Measurements from ENCODE around the gene CASZ1. TPM values are rescaled to one million over a fixed set of nuclear protein-coding genes. Genes with fewer than 3 reads are reported as not detected.

Gene CASZ1
- total and polyA plus RNA-seq, 4 donors, result 3.4 to 39.0 (median 13.8) TPM

DNA sequence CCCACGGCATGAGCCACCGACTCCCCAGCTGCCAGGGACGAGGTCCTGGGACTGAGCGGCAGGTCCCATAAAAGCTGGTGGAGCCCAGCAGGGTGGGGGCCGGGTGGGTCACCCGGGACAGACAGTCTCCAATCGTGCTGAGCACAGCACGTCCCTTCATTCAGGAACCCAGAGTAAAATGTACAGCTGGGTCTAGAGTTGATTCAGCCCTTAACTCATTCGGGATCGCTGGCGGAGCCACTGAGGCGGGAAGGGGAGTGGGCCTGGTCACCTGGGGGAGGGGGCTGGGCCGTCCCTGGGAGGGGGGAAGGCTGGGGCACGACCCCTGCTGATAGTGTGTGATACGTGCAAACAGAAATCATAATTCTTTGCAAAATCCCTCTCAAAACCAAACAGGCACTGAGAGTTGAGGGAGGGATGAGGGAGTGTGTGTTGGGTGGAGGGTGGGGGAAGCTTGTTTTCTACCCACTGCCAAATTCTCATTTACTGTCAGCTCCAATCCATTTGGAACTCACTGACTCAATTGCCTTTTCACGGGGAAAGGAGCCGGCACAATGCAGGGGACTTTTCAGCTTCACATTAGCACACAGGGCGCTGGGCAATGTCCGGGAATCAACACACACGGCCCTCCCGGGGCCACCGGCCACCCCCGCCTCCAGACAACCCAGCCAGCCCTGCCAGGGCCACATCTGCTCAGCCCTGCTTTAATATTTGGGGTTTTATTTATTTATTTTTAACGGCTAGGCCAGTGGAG lies 13.8 kb downstream of the CASZ1 start:
- WGBS, 2 donors, result 77 to 82% methylated on average over 24 of the region's 24 CpGs
- Histone ChIP-seq H3K4me3 (ENCODE audit: low read length in 2 of 2) (no peak overlapping the region), H3K9me3 (ENCODE audit: control insufficient read depth, low read length) (no peaks in the 10 kb centered on the region), H3K36me3 (ENCODE audit: control insufficient read depth in 1 of 2, insufficient read depth in 2 of 2, low read length in 1 of 2) (no peaks in the 10 kb centered on the region), H3K4me1 (ENCODE audit: control insufficient read depth in 1 of 2, insufficient read depth in 2 of 2, low read length in 2 of 2) (no peaks in the 10 kb centered on the region), H3K27ac (ENCODE audit: low read depth in 1 of 2, low read length in 2 of 2) (no peak overlapping the region), H3K27me3 (ENCODE audit: control insufficient read depth in 1 of 2, insufficient read depth in 2 of 2, low read length in 1 of 2) (no peaks in the 10 kb centered on the region)
- DNase-seq (peak in 1 of 2 donors; percentile 38), ATAC-seq (ENCODE audit: low FRiP score) (no peak)
- intact Hi-C loops (cut with DNase I), result no loop called here

- DNase-seq (peak in 1 of 2 donors; percentile 32), ATAC-seq (ENCODE audit: low FRiP score) (no peak)
- no peak overlapping the region for H3K27ac ChIP-seq (ENCODE audit: low read depth in 1 of 2, low read length in 2 of 2)
- H3K9me3 ChIP-seq (ENCODE audit: control insufficient read depth, low read length), result no peaks in the 10 kb centered on the region
- no peak overlapping the region for H3K4me3 ChIP-seq (ENCODE audit: low read length in 2 of 2)
- 86 to 90% methylated on average over 8 of the region's 8 CpGs for WGBS, 2 donors
- H3K27me3 ChIP-seq (ENCODE audit: control insufficient read depth in 1 of 2, insufficient read depth in 2 of 2, low read length in 1 of 2), result no peaks in the 10 kb centered on the region
- intact Hi-C loops (cut with DNase I), result no loop called here
- no peaks in the 10 kb centered on the region for H3K4me1 ChIP-seq (ENCODE audit: control insufficient read depth in 1 of 2, insufficient read depth in 2 of 2, low read length in 2 of 2)
- H3K36me3 ChIP-seq (ENCODE audit: control insufficient read depth in 1 of 2, insufficient read depth in 2 of 2, low read length in 1 of 2), result no peaks in the 10 kb centered on the region
Measured at GRCh38 chr1:10781137-10781536, 15.3 kb downstream of the CASZ1 start.

DNA sequence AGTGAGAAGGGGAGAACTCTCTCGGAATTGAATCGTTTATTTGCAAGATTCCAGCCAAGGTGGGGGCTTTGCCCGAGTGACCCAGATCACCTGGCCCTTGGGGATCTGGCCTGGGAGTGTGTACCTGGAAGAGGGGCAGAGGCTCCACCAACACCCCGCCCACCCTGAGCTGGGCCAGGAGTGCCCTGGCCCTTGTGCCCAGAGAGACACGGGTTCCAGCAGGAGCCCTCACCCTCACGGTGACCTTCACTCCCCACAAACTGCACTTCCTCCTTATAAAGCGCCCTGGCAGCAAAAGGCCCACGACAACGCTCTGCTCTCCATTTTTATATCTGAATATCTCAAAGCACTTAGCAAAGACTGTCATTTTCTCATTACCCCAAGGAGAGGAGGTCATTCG lies 16.6 kb downstream of the CASZ1 start:
- intact Hi-C loops (cut with DNase I), result no loop called here

DNA sequence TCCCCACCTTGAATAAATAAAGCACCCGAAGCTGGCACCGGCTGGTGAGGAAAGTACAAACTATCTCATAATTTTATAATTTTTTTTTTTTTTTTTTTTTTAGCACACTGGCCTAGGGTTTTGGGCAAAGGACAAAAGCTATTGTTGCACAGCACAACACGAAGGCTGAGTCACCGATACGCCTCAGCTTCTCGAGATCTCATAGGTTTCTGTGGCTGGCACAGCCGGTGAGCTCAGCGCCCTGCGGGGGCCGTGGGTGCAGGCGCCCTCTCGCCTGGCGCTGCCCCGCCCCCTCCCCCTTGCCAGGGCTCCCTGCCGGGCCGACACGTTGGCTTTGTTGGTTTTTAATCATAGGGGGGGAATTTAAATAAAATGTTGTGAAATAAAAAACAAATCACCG lies 17.2 kb downstream of the CASZ1 start:
- DNase-seq (peak in 1 of 2 donors; percentile 68), ATAC-seq (ENCODE audit: low FRiP score) (no peak)
- Histone ChIP-seq H3K4me3 (ENCODE audit: low read length in 2 of 2) (no peak overlapping the region), H3K36me3 (ENCODE audit: control insufficient read depth in 1 of 2, insufficient read depth in 2 of 2, low read length in 1 of 2) (no peaks in the 10 kb centered on the region), H3K27me3 (ENCODE audit: control insufficient read depth in 1 of 2, insufficient read depth in 2 of 2, low read length in 1 of 2) (no peaks in the 10 kb centered on the region), H3K4me1 (ENCODE audit: control insufficient read depth in 1 of 2, insufficient read depth in 2 of 2, low read length in 2 of 2) (no peaks in the 10 kb centered on the region), H3K9me3 (ENCODE audit: control insufficient read depth, low read length) (no peaks in the 10 kb centered on the region), H3K27ac (ENCODE audit: low read depth in 1 of 2, low read length in 2 of 2) (no peak overlapping the region)
- intact Hi-C loops (cut with DNase I), result no loop called here
- 87 to 88% methylated on average over 18 of the region's 18 CpGs for WGBS, 2 donors

More for the DNA sequence above, 16.6 kb downstream of the CASZ1 start:
- Histone ChIP-seq H3K9me3 (ENCODE audit: control insufficient read depth, low read length) (no peaks in the 10 kb centered on the region), H3K27ac (ENCODE audit: low read depth in 1 of 2, low read length in 2 of 2) (no peak overlapping the region), H3K4me3 (ENCODE audit: low read length in 2 of 2) (no peak overlapping the region), H3K4me1 (ENCODE audit: control insufficient read depth in 1 of 2, insufficient read depth in 2 of 2, low read length in 2 of 2) (no peaks in the 10 kb centered on the region), H3K27me3 (ENCODE audit: control insufficient read depth in 1 of 2, insufficient read depth in 2 of 2, low read length in 1 of 2) (no peaks in the 10 kb centered on the region), H3K36me3 (ENCODE audit: control insufficient read depth in 1 of 2, insufficient read depth in 2 of 2, low read length in 1 of 2) (no peaks in the 10 kb centered on the region)
- WGBS, 2 donors, result 80 to 86% methylated on average over 10 of the region's 10 CpGs
- DNase-seq (peak in 1 of 2 donors; percentile 35), ATAC-seq (ENCODE audit: low FRiP score) (no peak)

DNA sequence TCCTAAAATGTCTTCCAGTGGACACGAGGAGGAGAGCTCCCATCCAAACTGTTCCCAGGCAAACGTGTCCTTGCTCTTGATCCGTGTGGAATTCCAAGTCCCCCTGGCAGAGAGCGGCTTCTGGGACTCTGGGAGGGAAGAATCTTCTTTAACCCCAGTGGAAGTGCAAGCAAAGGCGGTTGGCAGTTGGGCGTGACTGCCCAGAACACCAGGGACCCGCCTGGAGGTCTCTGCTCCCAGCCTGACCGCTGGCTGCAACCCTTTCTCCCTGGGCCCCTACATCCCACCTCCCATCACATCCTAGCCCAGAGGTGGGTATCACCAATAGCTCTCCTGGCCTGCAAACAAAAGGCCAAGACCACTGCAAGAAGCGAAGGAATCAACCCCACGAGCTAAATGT lies 17.8 kb downstream of the CASZ1 start:
- H3K4me1 ChIP-seq (ENCODE audit: control insufficient read depth in 1 of 2, insufficient read depth in 2 of 2, low read length in 2 of 2), result no peaks in the 10 kb centered on the region
- intact Hi-C loops (cut with DNase I), result no loop called here
- no peaks in the 10 kb centered on the region for H3K36me3 ChIP-seq (ENCODE audit: control insufficient read depth in 1 of 2, insufficient read depth in 2 of 2, low read length in 1 of 2)
- DNase-seq (peak in 1 of 2 donors; percentile 32), ATAC-seq (ENCODE audit: low FRiP score) (no peak)
- 65 to 83% methylated on average over 10 of the region's 10 CpGs for WGBS, 2 donors
- H3K27me3 ChIP-seq (ENCODE audit: control insufficient read depth in 1 of 2, insufficient read depth in 2 of 2, low read length in 1 of 2), result no peaks in the 10 kb centered on the region
- no peak overlapping the region for H3K27ac ChIP-seq (ENCODE audit: low read depth in 1 of 2, low read length in 2 of 2)
- H3K9me3 ChIP-seq (ENCODE audit: control insufficient read depth, low read length), result no peaks in the 10 kb centered on the region
- no peak overlapping the region for H3K4me3 ChIP-seq (ENCODE audit: low read length in 2 of 2)

DNA sequence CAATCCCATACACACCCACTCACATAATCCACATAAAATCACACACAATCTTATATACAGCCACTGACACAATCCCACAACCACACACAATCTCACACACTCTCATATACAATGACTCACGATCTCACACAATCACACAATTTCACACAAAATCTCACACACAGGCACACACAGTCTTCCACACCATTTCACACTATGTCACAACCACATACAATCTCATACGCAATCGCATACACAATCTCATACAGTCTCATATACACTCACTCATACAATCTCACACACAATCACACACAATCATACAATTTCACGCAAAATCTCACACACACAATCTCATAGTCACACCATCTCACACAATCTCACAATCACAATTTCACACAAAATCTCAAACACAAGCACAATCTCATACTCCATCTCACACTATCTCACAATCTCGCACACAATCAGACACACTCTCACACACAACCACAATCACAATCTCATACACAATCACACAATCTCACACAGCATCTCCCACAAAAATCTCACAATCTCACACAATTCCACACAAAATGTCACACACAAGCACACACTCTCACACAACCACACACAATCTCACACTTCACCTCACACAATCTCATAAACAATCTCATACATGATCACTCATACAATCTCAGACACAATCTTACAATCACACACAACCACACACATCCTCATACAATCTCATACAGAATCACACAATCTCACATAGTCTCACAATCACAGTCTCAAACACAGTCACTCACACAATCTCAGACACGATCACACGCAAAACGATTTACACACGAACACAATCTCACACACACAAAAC lies 18.5 kb downstream of the CASZ1 start:
- ATAC-seq (ENCODE audit: low FRiP score), result no peak
- no peak overlapping the region for H3K4me3 ChIP-seq (ENCODE audit: low read length in 2 of 2)
- no peaks in the 10 kb centered on the region for H3K27me3 ChIP-seq (ENCODE audit: control insufficient read depth in 1 of 2, insufficient read depth in 2 of 2, low read length in 1 of 2)
- H3K36me3 ChIP-seq (ENCODE audit: control insufficient read depth in 1 of 2, insufficient read depth in 2 of 2, low read length in 1 of 2), result no peaks in the 10 kb centered on the region
- H3K27ac ChIP-seq (ENCODE audit: low read depth in 1 of 2, low read length in 2 of 2), result no peak overlapping the region
- no peaks in the 10 kb centered on the region for H3K9me3 ChIP-seq (ENCODE audit: control insufficient read depth, low read length)
- no peaks in the 10 kb centered on the region for H3K4me1 ChIP-seq (ENCODE audit: control insufficient read depth in 1 of 2, insufficient read depth in 2 of 2, low read length in 2 of 2)
- intact Hi-C loops (cut with DNase I), result no loop called here
- no peak for DNase-seq
- WGBS, 2 donors, result 93 to 94% methylated on average over 9 of the region's 9 CpGs

DNA sequence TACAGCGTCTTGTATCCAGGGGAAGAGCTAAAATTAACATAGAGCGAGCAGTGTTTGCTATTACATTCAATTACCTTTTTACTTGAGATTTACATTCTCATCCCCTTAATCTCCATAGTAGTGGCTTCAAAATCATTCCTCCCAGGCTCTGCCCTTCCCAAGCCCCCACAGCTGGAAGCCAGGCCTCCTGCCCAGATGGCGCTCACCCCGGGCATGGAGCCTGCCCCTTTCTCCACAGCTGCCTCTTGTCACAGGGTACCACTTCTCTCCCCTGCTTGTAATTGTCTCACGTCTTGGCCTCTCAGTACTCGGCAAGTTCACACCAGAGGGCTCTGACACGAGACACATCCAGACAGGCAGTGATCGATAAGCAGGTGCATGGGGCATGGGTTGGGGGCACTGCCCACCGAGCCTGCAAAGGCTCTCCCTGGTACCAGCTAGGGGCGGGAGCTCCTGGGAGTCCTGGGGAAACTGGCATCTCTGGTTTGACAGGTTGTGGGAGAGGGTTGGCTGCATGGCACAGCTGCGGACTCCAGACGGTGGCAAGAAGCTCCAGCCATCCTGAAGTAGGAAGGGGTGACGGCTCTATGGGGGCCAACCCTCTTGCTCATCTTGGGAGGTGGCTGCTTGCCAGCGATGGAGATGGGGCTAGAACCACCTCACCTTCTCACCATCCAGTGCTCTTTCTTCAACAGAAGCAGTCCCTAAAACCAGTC lies 20.1 kb downstream of the CASZ1 start:
- 84% methylated on average over 14 of the region's 14 CpGs for WGBS, 2 donors
- DNase-seq (peak in 1 of 2 donors; percentile 16), ATAC-seq (ENCODE audit: low FRiP score) (no peak)
- no peaks in the 10 kb centered on the region for H3K27me3 ChIP-seq (ENCODE audit: control insufficient read depth in 1 of 2, insufficient read depth in 2 of 2, low read length in 1 of 2)
- no peaks in the 10 kb centered on the region for H3K4me1 ChIP-seq (ENCODE audit: control insufficient read depth in 1 of 2, insufficient read depth in 2 of 2, low read length in 2 of 2)
- intact Hi-C loops (cut with DNase I), result no loop called here
- no peaks in the 10 kb centered on the region for H3K36me3 ChIP-seq (ENCODE audit: control insufficient read depth in 1 of 2, insufficient read depth in 2 of 2, low read length in 1 of 2)
- H3K9me3 ChIP-seq (ENCODE audit: control insufficient read depth, low read length), result no peaks in the 10 kb centered on the region
- no peak overlapping the region for H3K27ac ChIP-seq (ENCODE audit: low read depth in 1 of 2, low read length in 2 of 2)
- H3K4me3 ChIP-seq (ENCODE audit: low read length in 2 of 2), result no peak overlapping the region

GRCh38 chr1:10775763-10776162 lies 20.7 kb downstream of the CASZ1 start:
- H3K27ac ChIP-seq (ENCODE audit: low read depth in 1 of 2, low read length in 2 of 2), result no peak overlapping the region
- DNase-seq, result no peak
- 84 to 90% methylated on average over 9 of the region's 9 CpGs for WGBS, 2 donors
- ATAC-seq (ENCODE audit: low FRiP score), result no peak
- H3K27me3 ChIP-seq (ENCODE audit: control insufficient read depth in 1 of 2, insufficient read depth in 2 of 2, low read length in 1 of 2), result no peaks in the 10 kb centered on the region
- intact Hi-C loops (cut with DNase I), result no loop called here
- no peaks in the 10 kb centered on the region for H3K4me1 ChIP-seq (ENCODE audit: control insufficient read depth in 1 of 2, insufficient read depth in 2 of 2, low read length in 2 of 2)
- no peaks in the 10 kb centered on the region for H3K36me3 ChIP-seq (ENCODE audit: control insufficient read depth in 1 of 2, insufficient read depth in 2 of 2, low read length in 1 of 2)
- H3K4me3 ChIP-seq (ENCODE audit: low read length in 2 of 2), result no peak overlapping the region
- H3K9me3 ChIP-seq (ENCODE audit: control insufficient read depth, low read length), result no peaks in the 10 kb centered on the region

Data from aorta (tissue), 5 donors.